Upper lobe of left lung (tissue), 6 donors: ENCODE results near the gene KYAT1. TPM values are rescaled to one million over a fixed set of nuclear protein-coding genes. Genes with fewer than 3 reads are reported as not detected.

Source experiments
- ATAC-seq, 2 donors: fragments of 200-7000 bp; cut with Tn5 transposase; one replicate each; pipeline ENCODE4 v1.9.1; 2022; ENCODE audit warnings: mild to moderate bottlenecking in 2 of 2, moderate library complexity in 2 of 2; ENCODE audit not compliant: low FRiP score in 2 of 2
- DNase-seq, 2 donors: peaks; one replicate each; pipeline ENCODE4 v3.0.0-alpha.2; 2019 to 2020
- H3K27ac ChIP-seq, 4 donors: fragments of 200-600 bp; sonication (generic); one replicate each; pipeline ENCODE4 v1.5.1; 2016 to 2019
- H3K27me3 ChIP-seq, 4 donors: fragments of 200-600 bp; sonication (generic); one replicate each; pipeline ENCODE4 v1.5.1; 2017 to 2019
- H3K36me3 ChIP-seq, 4 donors: fragments of 200-600 bp; sonication (generic); one replicate each; pipeline ENCODE4 v1.5.1; 2016 to 2019
- H3K4me1 ChIP-seq, 4 donors: fragments of 200-600 bp; sonication (generic); one replicate each; pipeline ENCODE4 v1.5.1; 2018 to 2019
- H3K4me3 ChIP-seq, 4 donors: fragments of 200-600 bp; sonication (generic); one replicate each; pipeline ENCODE4 v1.5.1; 2017 to 2019; ENCODE audit warnings: mild to moderate bottlenecking in 2 of 4, moderate library complexity in 1 of 4
- H3K9me3 ChIP-seq, 4 donors: fragments of 200-600 bp; sonication (generic); one replicate each; pipeline ENCODE4 v1.5.1; 2018 to 2019
- EP300 ChIP-seq, 4 donors: sonication (generic); formaldehyde crosslinking; IDR thresholded peaks; one replicate each; pipeline ENCODE4 v1.5.1; 2017; ENCODE audit warnings: antibody characterized with exemption in 4 of 4, control low read depth in 2 of 4
- POLR2A ChIP-seq, 4 donors: fragments of 450-650 bp; IDR thresholded peaks; one replicate each; pipeline ENCODE4 v1.5.1; 2016 to 2017; ENCODE audit warnings: antibody characterized with exemption in 4 of 4, mild to moderate bottlenecking in 2 of 4
- POLR2AphosphoS5 ChIP-seq, 2 donors: sonication (generic); formaldehyde crosslinking; IDR thresholded peaks; one replicate each; pipeline ENCODE4 v1.5.1; 2017; ENCODE audit warnings: antibody characterized with exemption in 2 of 2
- WGBS, 2 donors: methylation state at CpG; one replicate each; pipeline ENCODE4 v1.1.5; 2017 to 2018; 5-methylcytosine and 5-hydroxymethylcytosine counted together
- total RNA-seq, 6 donors: library from RNA; depleted of rRNA in 4 of 6; stranded (reverse); fragments of >200 nt in 4 of 6; gene quantifications; one replicate each; pipeline versions ENCODE4 v1.1.0 to v1.2.1, GENCODE V29; 2016 to 2021
- TF ChIP-seq, protein P1 (sequence below), 6 experiments: fragments of 450-650 bp in 4 of 6; fragments of 200-600 bp in 2 of 6; sonication (generic) in 2 of 6; IDR thresholded peaks; one replicate each; pipeline ENCODE4 v1.5.1; 2016 to 2019; ENCODE audit warnings: antibody characterized with exemption in 6 of 6
- donor health status: DM: no; HTN: no; CAD: no; lungs with moderate emphysema.
- donor health status: DM: no; HTN: yes; CAD: no; lungs with severe emphysema.

The KYAT1 gene
- total RNA-seq, 6 donors from 2014 or later: 3.9 to 10.5 (median 5.4) TPM

DNA sequence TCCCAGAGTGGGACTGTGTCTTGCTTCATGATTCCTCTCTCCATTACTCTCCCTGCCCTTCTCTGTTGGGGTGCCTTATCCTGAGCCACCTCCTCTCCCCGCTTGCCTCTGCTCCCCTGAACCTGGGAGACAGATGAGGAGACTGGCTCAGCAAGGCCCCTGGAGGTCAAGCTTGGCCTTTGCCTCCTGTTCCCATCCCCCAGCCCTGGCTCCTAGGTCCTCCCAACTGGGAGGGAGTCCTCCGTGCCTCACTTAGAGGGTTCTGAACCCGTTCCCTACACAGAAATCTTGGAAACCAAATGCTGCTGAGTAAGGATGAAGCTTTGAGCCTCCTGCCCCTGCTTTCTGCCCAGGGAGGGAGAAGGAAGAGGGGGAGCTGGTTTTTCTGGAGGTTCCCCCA lies 73.2 kb downstream of the KYAT1 start:
- WGBS, 2 donors: 98 to 100% methylated on average over 1 to 3 of the region's 3 CpGs
- ATAC-seq: no peak
- Histone ChIP-seq H3K4me1 (no peaks in the 10 kb centered on the region), H3K4me3 (no peak overlapping the region), H3K27ac (no peak overlapping the region), H3K9me3 (no peaks in the 10 kb centered on the region), H3K36me3 (peaks cover 12 to 57% (median 41%) of the 10 kb centered on the region in 4 donors), H3K27me3 (no peaks in the 10 kb centered on the region)
- no peak for DNase-seq
- no peak for TF ChIP-seq POLR2A (IDR thresholded peaks at IDR 0.05)
- TF ChIP-seq, protein P1, sequence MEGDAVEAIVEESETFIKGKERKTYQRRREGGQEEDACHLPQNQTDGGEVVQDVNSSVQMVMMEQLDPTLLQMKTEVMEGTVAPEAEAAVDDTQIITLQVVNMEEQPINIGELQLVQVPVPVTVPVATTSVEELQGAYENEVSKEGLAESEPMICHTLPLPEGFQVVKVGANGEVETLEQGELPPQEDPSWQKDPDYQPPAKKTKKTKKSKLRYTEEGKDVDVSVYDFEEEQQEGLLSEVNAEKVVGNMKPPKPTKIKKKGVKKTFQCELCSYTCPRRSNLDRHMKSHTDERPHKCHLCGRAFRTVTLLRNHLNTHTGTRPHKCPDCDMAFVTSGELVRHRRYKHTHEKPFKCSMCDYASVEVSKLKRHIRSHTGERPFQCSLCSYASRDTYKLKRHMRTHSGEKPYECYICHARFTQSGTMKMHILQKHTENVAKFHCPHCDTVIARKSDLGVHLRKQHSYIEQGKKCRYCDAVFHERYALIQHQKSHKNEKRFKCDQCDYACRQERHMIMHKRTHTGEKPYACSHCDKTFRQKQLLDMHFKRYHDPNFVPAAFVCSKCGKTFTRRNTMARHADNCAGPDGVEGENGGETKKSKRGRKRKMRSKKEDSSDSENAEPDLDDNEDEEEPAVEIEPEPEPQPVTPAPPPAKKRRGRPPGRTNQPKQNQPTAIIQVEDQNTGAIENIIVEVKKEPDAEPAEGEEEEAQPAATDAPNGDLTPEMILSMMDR (IDR thresholded peaks at IDR 0.05): no peak
- no peak for TF ChIP-seq EP300 (IDR thresholded peaks at IDR 0.05)
- no peak for TF ChIP-seq POLR2AphosphoS5 (IDR thresholded peaks at IDR 0.05)

DNA sequence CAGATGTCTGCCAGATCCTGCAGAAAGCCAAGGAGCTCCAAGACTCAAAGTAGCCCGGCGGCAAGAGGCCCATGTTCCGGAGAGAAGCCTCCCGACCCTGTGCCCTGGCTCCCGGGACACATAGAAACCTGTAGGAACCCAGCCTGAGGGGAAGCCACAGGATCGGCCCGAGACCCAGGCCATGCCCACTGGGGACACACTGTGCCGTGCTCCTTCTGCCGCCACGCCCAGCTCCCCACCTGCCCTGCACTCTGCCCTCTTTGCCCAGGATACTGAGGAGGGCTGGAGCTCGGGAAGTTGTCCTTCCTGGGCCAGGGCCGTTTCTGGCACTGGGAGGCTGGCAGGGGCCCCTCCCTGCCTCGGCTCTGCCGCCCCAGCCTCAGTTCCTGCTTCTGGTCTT lies 73.9 kb downstream of the KYAT1 start:
- Histone ChIP-seq H3K36me3 (peaks cover 16 to 64% (median 48%) of the 10 kb centered on the region in 4 donors), H3K4me3 (no peak overlapping the region), H3K27ac (no peak overlapping the region), H3K9me3 (no peaks in the 10 kb centered on the region), H3K4me1 (no peaks in the 10 kb centered on the region), H3K27me3 (no peaks in the 10 kb centered on the region)
- TF ChIP-seq, protein P1 (IDR thresholded peaks at IDR 0.05): no peak
- TF ChIP-seq EP300 (IDR thresholded peaks at IDR 0.05) (no peak), POLR2A (IDR thresholded peaks at IDR 0.05) (no peak), POLR2AphosphoS5 (IDR thresholded peaks at IDR 0.05) (no peak)
- WGBS, 2 donors: 86% methylated on average over 5 to 13 of the region's 14 CpGs
- DNase-seq: no peak
- no peak for ATAC-seq

DNA sequence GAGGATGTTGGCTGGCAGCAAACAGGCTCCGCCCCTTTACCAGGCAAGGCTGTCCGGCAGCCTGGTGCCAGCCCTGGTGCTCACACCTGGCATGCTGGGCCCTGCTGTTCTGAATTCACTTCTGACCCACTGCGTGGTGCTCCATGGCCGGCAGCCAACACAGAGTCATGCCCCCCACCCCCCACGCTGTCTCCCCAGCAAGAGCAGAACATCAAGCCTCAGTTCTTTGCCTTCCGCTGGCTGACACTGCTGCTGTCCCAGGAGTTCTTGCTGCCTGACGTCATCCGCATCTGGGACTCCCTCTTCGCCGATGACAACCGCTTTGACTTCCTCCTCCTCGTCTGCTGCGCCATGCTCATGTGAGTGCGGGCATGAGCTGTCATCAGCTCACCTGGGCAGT lies 76.1 kb downstream of the KYAT1 start:
- Histone ChIP-seq H3K4me3 (no peak overlapping the region), H3K27ac (no peak overlapping the region), H3K9me3 (no peaks in the 10 kb centered on the region), H3K4me1 (no peaks in the 10 kb centered on the region), H3K27me3 (no peaks in the 10 kb centered on the region), H3K36me3 (peaks cover 20 to 80% (median 64%) of the 10 kb centered on the region in 4 donors)
- DNase-seq (no peak), ATAC-seq (no peak)
- WGBS, 2 donors: 87 to 89% methylated on average over 11 to 14 of the region's 14 CpGs
- TF ChIP-seq POLR2A (IDR thresholded peaks at IDR 0.05): no peak
- TF ChIP-seq EP300 (IDR thresholded peaks at IDR 0.05): no peak
- TF ChIP-seq POLR2AphosphoS5 (IDR thresholded peaks at IDR 0.05): no peak
- TF ChIP-seq, protein P1 (IDR thresholded peaks at IDR 0.05): no peak

DNA sequence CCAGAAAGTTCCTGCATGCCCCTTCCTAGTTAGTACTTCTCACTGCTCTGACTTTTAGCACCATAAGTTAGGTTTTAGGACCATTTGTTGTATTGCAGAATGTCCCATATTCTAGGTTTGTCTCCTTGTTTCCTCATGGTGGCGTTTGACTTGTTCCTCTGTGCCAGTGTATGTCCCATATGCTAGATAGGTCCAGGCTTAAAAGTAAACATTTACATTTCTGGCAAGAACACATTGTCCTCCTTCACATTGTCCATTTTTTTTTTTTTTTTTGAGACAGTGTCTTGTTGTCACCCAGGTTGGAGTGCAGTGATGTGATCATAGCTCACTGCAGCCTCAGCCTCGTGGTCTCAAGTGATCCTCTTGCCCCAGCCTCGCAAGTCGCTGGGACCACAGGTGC lies 79.3 kb downstream of the KYAT1 start:
- Histone ChIP-seq H3K27me3 (no peaks in the 10 kb centered on the region), H3K9me3 (no peaks in the 10 kb centered on the region), H3K36me3 (peaks cover 30 to 97% (median 79%) of the 10 kb centered on the region in 4 donors), H3K4me1 (no peaks in the 10 kb centered on the region), H3K27ac (no peak overlapping the region), H3K4me3 (no peak overlapping the region)
- ATAC-seq (no peak), DNase-seq (no peak)
- TF ChIP-seq POLR2A (IDR thresholded peaks at IDR 0.05): no peak
- TF ChIP-seq POLR2AphosphoS5 (IDR thresholded peaks at IDR 0.05): no peak
- TF ChIP-seq, protein P1 (IDR thresholded peaks at IDR 0.05): no peak
- no peak for TF ChIP-seq EP300 (IDR thresholded peaks at IDR 0.05)
- WGBS, 2 donors: 88 to 89% methylated on average over 4 of the region's 4 CpGs

DNA sequence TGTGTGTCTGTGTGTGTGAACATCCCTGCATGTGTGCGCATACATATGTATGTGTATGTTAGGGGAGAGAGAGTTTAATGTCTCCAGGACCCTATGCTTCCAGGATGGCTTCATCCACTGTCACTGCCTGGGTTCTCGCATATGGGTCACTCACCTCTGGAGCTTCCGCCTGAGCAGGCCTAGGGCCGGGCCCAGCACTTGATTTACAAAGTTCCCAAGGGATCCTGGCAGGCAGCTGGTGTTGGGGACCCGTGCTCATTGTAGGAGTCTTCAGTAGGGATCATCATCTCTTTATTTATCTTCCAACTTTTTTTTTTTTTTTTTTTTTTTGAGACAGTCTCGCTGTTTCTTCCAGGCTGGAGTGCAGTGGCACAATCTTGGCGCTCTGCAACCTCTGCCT lies 81.7 kb downstream of the KYAT1 start:
- TF ChIP-seq, protein P1 (IDR thresholded peaks at IDR 0.05): no peak
- no peak for TF ChIP-seq POLR2AphosphoS5 (IDR thresholded peaks at IDR 0.05)
- TF ChIP-seq POLR2A (IDR thresholded peaks at IDR 0.05): no peak
- TF ChIP-seq EP300 (IDR thresholded peaks at IDR 0.05): no peak
- 91 to 94% methylated on average over 7 of the region's 7 CpGs for WGBS, 2 donors
- no peaks in the 10 kb centered on the region for H3K9me3 ChIP-seq
- no peak overlapping the region for H3K4me3 ChIP-seq
- ATAC-seq (no peak), DNase-seq (no peak)
- H3K36me3 ChIP-seq: peaks cover 26 to 89% (median 67%) of the 10 kb centered on the region in 4 donors
- no peak overlapping the region for H3K27ac ChIP-seq
- H3K27me3 ChIP-seq: no peaks in the 10 kb centered on the region
- H3K4me1 ChIP-seq: no peaks in the 10 kb centered on the region
